ENCODE measurements around the gene PTGR3. TPM values are rescaled to one million over a fixed set of nuclear protein-coding genes. Genes with fewer than 3 reads are reported as not detected.
"Not testable (repeated sequence)": the region's sequence is repeated elsewhere in the genome, so short reads cannot be mapped to it uniquely, and the experiment has no call there.

PTGR3 gene
- total RNA-seq, 4 donors from 2014 or later, result 16.9 to 24.3 (median 21.1) TPM

GRCh38 chr18:75198036-75198435, 10.9 kb downstream of the PTGR3 start:
- ATAC-seq (ENCODE audit: low FRiP score) (no peak), DNase-seq (ENCODE audit: low spot score) (no peak)
- TF ChIP-seq CTCF (IDR thresholded peaks at IDR 0.05), result no peak

GRCh38 chr18:75192899-75193298, 16.0 kb downstream of the PTGR3 start:
- no peak for ATAC-seq (ENCODE audit: low FRiP score)
- no peak for DNase-seq (ENCODE audit: low spot score)
- no peak for TF ChIP-seq CTCF (IDR thresholded peaks at IDR 0.05)

DNA sequence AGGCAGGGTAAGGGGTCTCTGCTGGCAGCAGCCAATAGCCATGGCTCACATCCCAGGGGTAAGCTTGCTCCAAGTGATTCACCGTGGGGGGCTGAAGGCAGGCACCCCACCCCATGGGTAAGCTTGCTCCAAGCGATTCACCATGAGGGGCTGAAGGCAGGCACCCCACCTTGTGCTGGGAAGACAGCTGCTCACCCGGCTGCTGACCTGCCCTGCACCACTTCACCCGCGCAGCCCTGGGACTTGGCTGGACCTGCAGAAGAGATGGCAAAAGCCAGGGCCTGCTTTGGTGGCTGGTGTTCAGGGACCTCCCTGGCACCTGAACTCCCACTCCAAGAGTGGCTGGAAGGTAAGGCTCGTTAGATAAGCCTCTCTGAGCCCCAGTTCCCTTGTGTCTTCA, 19.2 kb downstream of the PTGR3 start:
- DNase-seq (ENCODE audit: low spot score) (no peak), ATAC-seq (ENCODE audit: low FRiP score) (no peak)
- no peak for TF ChIP-seq CTCF (IDR thresholded peaks at IDR 0.05)

GRCh38 chr18:75187702-75188101, 21.2 kb downstream of the PTGR3 start:
- not testable (repeated sequence) for ATAC-seq (ENCODE audit: low FRiP score); DNase-seq (ENCODE audit: low spot score)

GRCh38 chr18:75185460-75185859, 23.5 kb downstream of the PTGR3 start:
- TF ChIP-seq CTCF (IDR thresholded peaks at IDR 0.05), result no peak
- DNase-seq (ENCODE audit: low spot score) (no peak), ATAC-seq (ENCODE audit: low FRiP score) (no peak)

DNA sequence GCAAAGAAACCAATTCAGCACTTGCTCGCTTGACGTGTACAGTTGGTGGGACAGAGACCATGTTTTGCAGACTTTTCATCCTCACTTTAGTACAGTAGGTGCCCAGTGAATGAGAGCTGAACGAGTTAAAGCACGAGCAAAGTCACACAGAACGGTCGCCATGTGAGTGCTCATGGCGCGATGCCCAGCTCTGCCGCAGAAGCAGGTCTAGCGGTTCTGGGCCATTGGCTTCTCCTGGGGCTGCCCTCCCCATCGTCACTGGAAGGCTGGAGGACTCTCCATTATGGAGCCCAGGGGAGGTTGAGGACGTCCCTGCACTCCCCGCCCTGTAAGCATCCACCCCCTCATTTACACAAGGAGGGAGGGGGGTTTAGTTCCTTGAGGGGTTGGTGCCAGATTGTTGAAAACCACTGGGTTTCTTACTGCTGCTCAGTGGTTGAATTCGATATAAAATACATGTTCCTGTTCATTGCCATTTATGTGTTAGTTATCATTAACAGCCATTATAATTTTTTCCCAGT, 24.9 kb downstream of the PTGR3 start:
- no peak for TF ChIP-seq CTCF (IDR thresholded peaks at IDR 0.05)
- DNase-seq (ENCODE audit: low spot score) (no peak), ATAC-seq (ENCODE audit: low FRiP score) (no peak)

DNA sequence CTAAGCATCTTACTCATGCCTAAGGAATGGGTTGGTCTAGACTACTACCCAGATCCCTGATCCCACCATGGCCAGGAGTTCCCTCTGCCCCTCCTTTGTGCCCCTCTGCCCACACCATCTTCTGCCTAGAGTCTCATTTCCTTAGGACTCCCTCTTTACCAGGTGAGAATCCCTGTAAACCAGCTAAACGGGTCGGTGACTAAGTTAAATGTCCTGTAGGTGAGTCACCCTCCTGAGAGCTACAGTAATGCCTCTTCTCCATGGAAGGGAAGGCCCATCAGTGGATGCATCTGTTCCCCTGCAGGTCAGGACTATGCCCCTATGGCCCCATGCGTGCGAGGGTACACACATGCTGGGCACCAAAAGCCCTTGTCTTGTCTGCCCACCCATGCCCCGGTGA, 25.4 kb downstream of the PTGR3 start:
- no peak for TF ChIP-seq CTCF (IDR thresholded peaks at IDR 0.05)
- DNase-seq (ENCODE audit: low spot score), result no peak
- ATAC-seq (ENCODE audit: low FRiP score), result no peak
